IMR-90 (cell line): ENCODE data around the gene TNS1. TPM values are rescaled to one million over a fixed set of nuclear protein-coding genes. Genes with fewer than 3 reads are reported as not detected.

ENCODE experiments used
- ATAC-seq: fragments of 200-7000 bp; cut with Tn5 transposase; 2 replicates; pipeline ENCODE4 v1.9.1; 2020; ENCODE audit warnings: low read depth, mild to moderate bottlenecking, moderate library complexity
- BruUV-seq: library from RNA; stranded (reverse); fragments of 400-500 nt; replicated peaks from 2 replicates; lab custom pipeline; 2021; lab: Mats Ljungman, UMichigan
- CTCF ChIA-PET: fragments of 300-600 bp; formaldehyde crosslinking; extraction: SDS; loops from one replicate; lab custom pipeline; 2021; ENCODE audit warnings: antibody characterized with exemption; lab: Yijun Ruan, JAX
- POLR2A ChIA-PET: fragments of 300-600 bp; sonication (Branson Sonifier 250); formaldehyde crosslinking; loops from one replicate; lab custom pipeline; 2022; ENCODE audit warnings: antibody characterized with exemption; ENCODE audit not compliant: unreplicated experiment; lab: Charles Lee
- DNase-seq: peaks from one replicate; pipeline ENCODE4 v3.0.0; 2013
- H2AFZ ChIP-seq: replicated peaks from 2 replicates; pipeline ENCODE3; 2013; ENCODE audit warnings: low read length, mild to moderate bottlenecking; ENCODE audit not compliant: poor library complexity
- H2AK5ac ChIP-seq: 2 replicates; pipeline ENCODE4 v1.6.1; 2013; ENCODE audit warnings: low read depth, low read length, inconsistent platforms
- H2AK9ac ChIP-seq: replicated peaks from 2 replicates; pipeline ENCODE3; 2013; ENCODE audit warnings: mild to moderate bottlenecking, low read depth, low read length, moderate library complexity; ENCODE audit not compliant: poor library complexity
- H2BK120ac ChIP-seq: 2 replicates; pipeline ENCODE4 v1.6.1; 2013; ENCODE audit warnings: low read depth, low read length, inconsistent platforms
- H2BK15ac ChIP-seq: 3 replicates; pipeline ENCODE4 v1.6.1; 2013; ENCODE audit warnings: low read depth, low read length, inconsistent platforms
- H2BK20ac ChIP-seq: 2 replicates; pipeline ENCODE4 v1.6.1; 2013; ENCODE audit warnings: low read depth, mild to moderate bottlenecking, inconsistent platforms, low read length, moderate library complexity
- H2BK5ac ChIP-seq: 2 replicates; pipeline ENCODE4 v1.6.1; 2013; ENCODE audit warnings: mild to moderate bottlenecking, low read depth, low read length, inconsistent platforms; ENCODE audit not compliant: poor library complexity, severe bottlenecking
- H3K14ac ChIP-seq: replicated peaks from 2 replicates; pipeline ENCODE4 v1.6.1; 2013; ENCODE audit warnings: low read depth, low read length, inconsistent platforms
- H3K18ac ChIP-seq: 2 replicates; pipeline ENCODE4 v1.6.1; 2013; ENCODE audit warnings: low read depth, low read length, control low read depth
- H3K23ac ChIP-seq: 2 replicates; pipeline ENCODE4 v1.6.1; 2013; ENCODE audit warnings: low read depth, low read length, inconsistent platforms
- H3K27ac ChIP-seq: 2 replicates; pipeline ENCODE4 v1.5.1; 2013; ENCODE audit warnings: mild to moderate bottlenecking, control low read depth, low read length; ENCODE audit not compliant: insufficient read depth
- H3K27me3 ChIP-seq: 2 replicates; pipeline ENCODE4 v1.6.1; 2013; ENCODE audit warnings: low read length; ENCODE audit not compliant: control insufficient read depth, insufficient read depth
- H3K36me3 ChIP-seq: 2 replicates; pipeline ENCODE4 v1.6.1; 2013; ENCODE audit warnings: low read length, mixed read lengths; ENCODE audit not compliant: control insufficient read depth, insufficient read depth
- H3K4ac ChIP-seq: 2 replicates; pipeline ENCODE4 v1.6.1; 2013; ENCODE audit warnings: low read depth, low read length, inconsistent platforms
- H3K4me1 ChIP-seq: 2 replicates; pipeline ENCODE4 v1.6.1; 2013; ENCODE audit warnings: low read length, mixed read lengths; ENCODE audit not compliant: control insufficient read depth, insufficient read depth
- H3K4me2 ChIP-seq: 2 replicates; pipeline ENCODE4 v1.6.1; 2013; ENCODE audit warnings: low read depth, mild to moderate bottlenecking, control low read depth, low read length, moderate library complexity
- H3K4me3 ChIP-seq: 2 replicates; pipeline ENCODE4 v1.5.1; 2013; ENCODE audit warnings: low read depth, mild to moderate bottlenecking, control low read depth, low read length, moderate library complexity; ENCODE audit not compliant: insufficient read depth
- H3K56ac ChIP-seq: 2 replicates; pipeline ENCODE4 v1.6.1; 2013; ENCODE audit warnings: low read length, inconsistent platforms; ENCODE audit not compliant: insufficient read depth; ENCODE audit errors: extremely low read depth
- H3K79me1 ChIP-seq, 2 experiments: 2 replicates each; pipeline ENCODE4 v1.6.1; 2013; ENCODE audit warnings: low read length in 2 of 2, inconsistent platforms in 1 of 2, low read depth in 1 of 2
- H3K9ac ChIP-seq: 2 replicates; pipeline ENCODE4 v1.6.1; 2013; ENCODE audit warnings: low read depth, low read length, control low read depth
- H3K9me1 ChIP-seq: 2 replicates; pipeline ENCODE4 v1.6.1; 2013; ENCODE audit warnings: low read length, inconsistent platforms; ENCODE audit not compliant: insufficient read depth
- H3K9me3 ChIP-seq: 2 replicates; pipeline ENCODE4 v1.6.1; 2013; ENCODE audit warnings: low read length; ENCODE audit not compliant: control insufficient read depth, insufficient read depth
- H4K20me1 ChIP-seq: 2 replicates; pipeline ENCODE4 v1.6.1; 2013; ENCODE audit warnings: low read length, inconsistent platforms; ENCODE audit not compliant: insufficient read depth
- H4K5ac ChIP-seq: 2 replicates; pipeline ENCODE4 v1.6.1; 2013; ENCODE audit warnings: mild to moderate bottlenecking, low read depth, low read length, control low read depth
- H4K8ac ChIP-seq, 2 experiments: 2 replicates each; pipeline ENCODE4 v1.6.1; 2013; ENCODE audit warnings: low read depth in 2 of 2, low read length in 2 of 2, control low read depth in 1 of 2, inconsistent platforms in 1 of 2
- H4K91ac ChIP-seq: 2 replicates; pipeline ENCODE4 v1.6.1; 2013; ENCODE audit warnings: low read depth, low read length, inconsistent platforms; ENCODE audit not compliant: insufficient read depth
- BHLHE40 ChIP-seq: fragments of 150-350 bp; IDR thresholded peaks from 2 replicates; pipeline ENCODE4 v1.6.1; 2016; ENCODE audit warnings: mild to moderate bottlenecking, low read depth, low read length
- CEBPB ChIP-seq: IDR thresholded peaks from 2 replicates; pipeline ENCODE4 v1.6.1; 2012; ENCODE audit warnings: low read depth, low read length, improper control_type of control experiment
- CHD1 ChIP-seq: IDR thresholded peaks from 2 replicates; pipeline ENCODE4 v1.6.1; 2012; ENCODE audit warnings: low read depth, low read length, improper control_type of control experiment
- CTCF ChIP-seq: conservative IDR thresholded peaks from 2 replicates; pipeline ENCODE4 v1.5.1; 2012; ENCODE audit warnings: mild to moderate bottlenecking, low read depth, low read length, improper control_type of control experiment
- ELK1 ChIP-seq: fragments of 150-350 bp; IDR thresholded peaks from 2 replicates; pipeline ENCODE4 v1.6.1; 2016; ENCODE audit warnings: low read depth, mild to moderate bottlenecking, low read length, moderate library complexity, borderline replicate concordance
- FOS ChIP-seq: fragments of 150-350 bp; IDR thresholded peaks from 2 replicates; pipeline ENCODE4 v1.6.1; 2016; ENCODE audit warnings: low read depth, low read length
- MAFK ChIP-seq: IDR thresholded peaks from 2 replicates; pipeline ENCODE4 v1.6.1; 2012; ENCODE audit warnings: low read depth, low read length, improper control_type of control experiment
- MAZ ChIP-seq: IDR thresholded peaks from 2 replicates; pipeline ENCODE4 v1.6.1; 2012; ENCODE audit warnings: low read depth, mild to moderate bottlenecking, low read length, improper control_type of control experiment, moderate library complexity, borderline replicate concordance
- NFE2L2 ChIP-seq: fragments of 150-350 bp; IDR thresholded peaks from 2 replicates; pipeline ENCODE4 v1.6.1; 2016; ENCODE audit warnings: low read depth, mild to moderate bottlenecking, low read length
- POLR2A ChIP-seq: IDR thresholded peaks from 2 replicates; pipeline ENCODE4 v1.6.1; 2012; ENCODE audit warnings: mild to moderate bottlenecking, low read depth, low read length
- RAD21 ChIP-seq: IDR thresholded peaks from 2 replicates; pipeline ENCODE4 v1.6.1; 2012; ENCODE audit warnings: low read length, improper control_type of control experiment
- RCOR1 ChIP-seq: IDR thresholded peaks from 2 replicates; pipeline ENCODE4 v1.6.1; 2012; ENCODE audit warnings: mild to moderate bottlenecking, low read length, improper control_type of control experiment; ENCODE audit not compliant: insufficient replicate concordance
- RFX5 ChIP-seq: IDR thresholded peaks from 2 replicates; pipeline ENCODE4 v1.8.0; 2012; ENCODE audit warnings: low read depth, mild to moderate bottlenecking, low read length, moderate library complexity
- USF2 ChIP-seq: fragments of 150-350 bp; IDR thresholded peaks from 2 replicates; pipeline ENCODE4 v1.6.1; 2017; ENCODE audit warnings: mild to moderate bottlenecking, antibody characterized with exemption, low read length, low read depth
- WGBS, 2 experiments: methylation state at CpG; one replicate each; pipeline versions ENCODE4 v1.1.5 to v1.1.7; 2013; ENCODE audit warnings: missing lambda C conversion rate in 2 of 2; ENCODE audit not compliant: insufficient read length in 1 of 2; ENCODE audit errors: extremely low coverage in 2 of 2; 5-methylcytosine and 5-hydroxymethylcytosine counted together
- dilution Hi-C: fragments of 300-500 bp; cut with HindIII; formaldehyde crosslinking; loops from one replicate; pipeline ENCODE4 v1.14.3; 2018; ENCODE audit warnings: low sequenced_read_pairs; ENCODE audit not compliant: unreplicated experiment
- in situ Hi-C: fragments of 300-500 bp; cut with MboI; formaldehyde crosslinking; loops from 3 replicates; pipeline ENCODE4 v1.14.3; 2019; ENCODE audit warnings: low sequenced_read_pairs, inconsistent platforms, mixed read lengths
- intact Hi-C: fragments of 100-400 bp; cut with micrococcal nuclease; formaldehyde crosslinking; loops from 2 replicates; pipeline ENCODE4 v1.10.0; 2022
- polyA plus RNA-seq, 3 experiments: library from polyadenylated mRNA; depleted of rRNA; stranded (reverse); fragments of >200 nt; gene quantifications; 2 replicates each; pipeline ENCODE4 v1.2.3, GENCODE V29; 2012; ENCODE audit warnings: low replicate concordance in 1 of 3
- total RNA-seq: library from RNA; depleted of rRNA; stranded (reverse); fragments of >200 nt; gene quantifications from 2 replicates; pipeline ENCODE4 v1.2.3, GENCODE V29; 2012

TNS1 gene
- total and polyA plus RNA-seq, 2 of the 4 experiments (the other 2 are of a cell fraction), result 41.1 to 45.2 TPM

GRCh38 chr2:217956586-217957457 is 46.0 kb downstream of the TNS1 start:
- no peak for DNase-seq
- Histone ChIP-seq H4K20me1 (peaks cover 18% of the 10 kb centered on the region), H2BK20ac (no peak overlapping the region), H3K27ac (no peak overlapping the region), H3K79me1 (peaks cover 40 to 65% of the 10 kb centered on the region in 2 experiments), H2BK120ac (no peak overlapping the region), H2BK15ac (no peak overlapping the region), H3K23ac (no peak overlapping the region; the same call in 1 of the 2 replicates), H4K8ac (0 out of 4 replicates have a peak overlapping the region, but pooled peaks of 1 of the 2 experiments have one; percentile 4), H2BK5ac (no peak overlapping the region), H4K5ac (no peak overlapping the region), H2AK5ac (no peak overlapping the region; the same call in 1 of the 2 replicates), H4K91ac (no peak overlapping the region; the same call in 1 of the 2 replicates), H3K9ac (no peak overlapping the region), H2AK9ac (no peak overlapping the region), H3K27me3 (no peaks in the 10 kb centered on the region), H3K36me3 (peaks cover 6% of the 10 kb centered on the region), H3K18ac (no peak overlapping the region), H3K9me3 (no peaks in the 10 kb centered on the region), H3K9me1 (peaks cover 34% of the 10 kb centered on the region; the same call in 1 of the 2 replicates), H3K56ac (no peak overlapping the region), H3K14ac (0 out of 2 replicates have a peak overlapping the region, but pooled peaks have one; percentile 45), H3K4me2 (no peak overlapping the region), H2AFZ (peak overlapping the region; percentile 58), H3K4me1 (peaks cover 13% of the 10 kb centered on the region), H3K4ac (no peak overlapping the region; the same call in 1 of the 2 replicates), H3K4me3 (no peak overlapping the region)
- WGBS, 2 experiments, result 88% methylated on average over 6 of the region's 16 CpGs; no CpG with 5 or more reads in 1 of the 2 experiments
- dilution Hi-C loops, result no loop called here
- BruUV-seq, result no TSS peak
- in situ Hi-C loops, result no loop called here
- CTCF ChIA-PET, result no interaction called here
- peak; percentile 24 for ATAC-seq
- intact Hi-C loops, result no loop called here
- POLR2A ChIA-PET, result no interaction called here
- no peak for TF ChIP-seq FOS
- TF ChIP-seq RFX5, result no peak
- TF ChIP-seq BHLHE40, result no peak
- no peak for TF ChIP-seq CTCF
- TF ChIP-seq ELK1, result no peak
- no peak for TF ChIP-seq NFE2L2
- TF ChIP-seq RAD21, result no peak
- no peak for TF ChIP-seq USF2
- TF ChIP-seq CHD1, result no peak
- TF ChIP-seq MAZ, result no peak
- no peak for TF ChIP-seq MAFK
- TF ChIP-seq CEBPB, result no peak
- no peak for TF ChIP-seq RCOR1
- no peak for TF ChIP-seq POLR2A
